Stimulated activated CD4-positive, alpha-beta T cell treated with anti-CD3 and anti-CD28 coated beads, Interleukin-12 subunit alpha, Interleukin-12 subunit beta, amount 100 ng/mL, for 48 hours (primary cell): ENCODE data around the gene CHAF1A.

Source experiments
- DNase-seq, 3 donors: peaks; one replicate each; pipeline ENCODE4 v3.0.0-alpha.2; 2020; ENCODE audit warnings: low read depth in 2 of 3, low spot score in 1 of 3

The CHAF1A gene

GRCh38 chr19:4400135-4400936, 2.1 kb upstream of the CHAF1A start, which contains the start of gene SH3GL1:
Gene SH3GL1, minus strand, starts transcription at chr19:4400547. Its CDS starts 179 bp downstream, at chr19:4400368.
- DNase-seq = peak; percentile 86 to 89 (median 88)

GRCh38 chr19:4401769-4402170, 670 bp upstream of the CHAF1A start:
- no peak for DNase-seq

- DNase-seq = no peak
These were observed 743 bp downstream of the CHAF1A start for GRCh38 chr19:4403005-4403761.

GRCh38 chr19:4405977-4406376, 3.5 kb downstream of the CHAF1A start:
- DNase-seq = no peak

- DNase-seq = no peak
These were observed 4.2 kb downstream of the CHAF1A start for GRCh38 chr19:4406626-4407025.

GRCh38 chr19:4409123-4409933, 6.9 kb downstream of the CHAF1A start:
- DNase-seq = no peak

GRCh38 chr19:4413588-4413987, 11.1 kb downstream of the CHAF1A start:
- no peak for DNase-seq

GRCh38 chr19:4414144-4414799, 11.8 kb downstream of the CHAF1A start:
- DNase-seq = no peak

GRCh38 chr19:4414800-4415321, 12.4 kb downstream of the CHAF1A start:
- DNase-seq = no peak

- DNase-seq = no peak
These were observed 12.9 kb downstream of the CHAF1A start for GRCh38 chr19:4415352-4415751.

GRCh38 chr19:4416268-4416667, 13.8 kb downstream of the CHAF1A start:
- no peak for DNase-seq

GRCh38 chr19:4423416-4424126, 21.1 kb downstream of the CHAF1A start:
- DNase-seq = no peak

GRCh38 chr19:4425537-4425936, 23.1 kb downstream of the CHAF1A start:
- DNase-seq = no peak

GRCh38 chr19:4428326-4428975, 26.0 kb downstream of the CHAF1A start:
- no peak for DNase-seq

- no peak for DNase-seq
These were observed 26.8 kb downstream of the CHAF1A start for GRCh38 chr19:4429256-4429655.

- DNase-seq = no peak
These were observed 27.3 kb downstream of the CHAF1A start for GRCh38 chr19:4429771-4430171.

- no peak for DNase-seq
These were observed 28.3 kb downstream of the CHAF1A start for GRCh38 chr19:4430760-4431159.

- DNase-seq = no peak
These were observed 28.9 kb downstream of the CHAF1A start for GRCh38 chr19:4431296-4431695.

- DNase-seq = no peak
These were observed 29.6 kb downstream of the CHAF1A start for GRCh38 chr19:4431808-4432674.
